HG02588 (cell line): ENCODE data around the gene LDB2.

Experiments used
- ATAC-seq: cut with Tn5 transposase; IDR thresholded peaks from one replicate; pipeline ENCODE4 v1.9.1; 2021; ENCODE audit warnings: mild to moderate bottlenecking, moderate library complexity; ENCODE audit not compliant: unreplicated experiment

Gene LDB2

GRCh38 chr4:16728111-16728510, 170.3 kb downstream of the LDB2 start:
- ATAC-seq, result no peak

- ATAC-seq, result no peak
Measured at GRCh38 chr4:16727218-16727617, 171.2 kb downstream of the LDB2 start.

- ATAC-seq, result no peak
Measured at GRCh38 chr4:16726368-16727050, 171.9 kb downstream of the LDB2 start.

- no peak for ATAC-seq
Measured at GRCh38 chr4:16725252-16725651, 173.2 kb downstream of the LDB2 start.

- ATAC-seq, result no peak
Measured at GRCh38 chr4:16722416-16722815, 176.0 kb downstream of the LDB2 start.

GRCh38 chr4:16721613-16722291, 176.7 kb downstream of the LDB2 start:
- ATAC-seq, result no peak

GRCh38 chr4:16720761-16721160, 177.7 kb downstream of the LDB2 start:
- ATAC-seq, result no peak

GRCh38 chr4:16717266-16717970, 181.0 kb downstream of the LDB2 start:
- ATAC-seq, result no peak

- no peak for ATAC-seq
Measured at GRCh38 chr4:16715482-16715881, 183.0 kb downstream of the LDB2 start.

- no peak for ATAC-seq
Measured at GRCh38 chr4:16714191-16714590, 184.3 kb downstream of the LDB2 start.

- no peak for ATAC-seq
Measured at GRCh38 chr4:16713696-16714095, 184.7 kb downstream of the LDB2 start.

GRCh38 chr4:16713271-16713670, 185.2 kb downstream of the LDB2 start:
- ATAC-seq, result no peak

- no peak for ATAC-seq
Measured at GRCh38 chr4:16710198-16710597, 188.2 kb downstream of the LDB2 start.

GRCh38 chr4:16707874-16708273, 190.6 kb downstream of the LDB2 start:
- ATAC-seq, result no peak

GRCh38 chr4:16706251-16706650, 192.2 kb downstream of the LDB2 start:
- ATAC-seq, result no peak

GRCh38 chr4:16705341-16705740, 193.1 kb downstream of the LDB2 start:
- no peak for ATAC-seq

- no peak for ATAC-seq
Measured at GRCh38 chr4:16704489-16704888, 194.0 kb downstream of the LDB2 start.

- no peak for ATAC-seq
Measured at GRCh38 chr4:16695896-16696295, 202.5 kb downstream of the LDB2 start.

- ATAC-seq, result no peak
Measured at GRCh38 chr4:16694884-16695276, 203.6 kb downstream of the LDB2 start.

- no peak for ATAC-seq
Measured at GRCh38 chr4:16694173-16694883, 204.1 kb downstream of the LDB2 start.

GRCh38 chr4:16693641-16694040, 204.8 kb downstream of the LDB2 start:
- ATAC-seq, result no peak
